IMR-90 (cell line): ENCODE results near the gene PCDHGB5. TPM values are rescaled to one million over a fixed set of nuclear protein-coding genes. Genes with fewer than 3 reads are reported as not detected.

Experiments
- ATAC-seq: fragments of 200-7000 bp; cut with Tn5 transposase; 2 replicates; pipeline ENCODE4 v1.9.1; 2020; ENCODE audit warnings: low read depth, mild to moderate bottlenecking, moderate library complexity
- BruUV-seq: library from RNA; stranded (reverse); fragments of 400-500 nt; replicated peaks from 2 replicates; lab custom pipeline; 2021; lab: Mats Ljungman, UMichigan
- CTCF ChIA-PET: fragments of 300-600 bp; formaldehyde crosslinking; extraction: SDS; loops from one replicate; lab custom pipeline; 2021; ENCODE audit warnings: antibody characterized with exemption; lab: Yijun Ruan, JAX
- POLR2A ChIA-PET: fragments of 300-600 bp; sonication (Branson Sonifier 250); formaldehyde crosslinking; loops from one replicate; lab custom pipeline; 2022; ENCODE audit warnings: antibody characterized with exemption; ENCODE audit not compliant: unreplicated experiment; lab: Charles Lee
- DNase-seq: peaks from one replicate; pipeline ENCODE4 v3.0.0; 2013
- H2AFZ ChIP-seq: replicated peaks from 2 replicates; pipeline ENCODE3; 2013; ENCODE audit warnings: low read length, mild to moderate bottlenecking; ENCODE audit not compliant: poor library complexity
- H2AK5ac ChIP-seq: 2 replicates; pipeline ENCODE4 v1.6.1; 2013; ENCODE audit warnings: low read depth, low read length, inconsistent platforms
- H2AK9ac ChIP-seq: replicated peaks from 2 replicates; pipeline ENCODE3; 2013; ENCODE audit warnings: mild to moderate bottlenecking, low read depth, low read length, moderate library complexity; ENCODE audit not compliant: poor library complexity
- H2BK120ac ChIP-seq: 2 replicates; pipeline ENCODE4 v1.6.1; 2013; ENCODE audit warnings: low read depth, low read length, inconsistent platforms
- H2BK15ac ChIP-seq: 3 replicates; pipeline ENCODE4 v1.6.1; 2013; ENCODE audit warnings: low read depth, low read length, inconsistent platforms
- H2BK20ac ChIP-seq: 2 replicates; pipeline ENCODE4 v1.6.1; 2013; ENCODE audit warnings: low read depth, mild to moderate bottlenecking, inconsistent platforms, low read length, moderate library complexity
- H2BK5ac ChIP-seq: 2 replicates; pipeline ENCODE4 v1.6.1; 2013; ENCODE audit warnings: mild to moderate bottlenecking, low read depth, low read length, inconsistent platforms; ENCODE audit not compliant: poor library complexity, severe bottlenecking
- H3K14ac ChIP-seq: replicated peaks from 2 replicates; pipeline ENCODE4 v1.6.1; 2013; ENCODE audit warnings: low read depth, low read length, inconsistent platforms
- H3K18ac ChIP-seq: 2 replicates; pipeline ENCODE4 v1.6.1; 2013; ENCODE audit warnings: low read depth, low read length, control low read depth
- H3K23ac ChIP-seq: 2 replicates; pipeline ENCODE4 v1.6.1; 2013; ENCODE audit warnings: low read depth, low read length, inconsistent platforms
- H3K27ac ChIP-seq: 2 replicates; pipeline ENCODE4 v1.5.1; 2013; ENCODE audit warnings: mild to moderate bottlenecking, control low read depth, low read length; ENCODE audit not compliant: insufficient read depth
- H3K27me3 ChIP-seq: 2 replicates; pipeline ENCODE4 v1.6.1; 2013; ENCODE audit warnings: low read length; ENCODE audit not compliant: control insufficient read depth, insufficient read depth
- H3K36me3 ChIP-seq: 2 replicates; pipeline ENCODE4 v1.6.1; 2013; ENCODE audit warnings: low read length, mixed read lengths; ENCODE audit not compliant: control insufficient read depth, insufficient read depth
- H3K4ac ChIP-seq: 2 replicates; pipeline ENCODE4 v1.6.1; 2013; ENCODE audit warnings: low read depth, low read length, inconsistent platforms
- H3K4me1 ChIP-seq: 2 replicates; pipeline ENCODE4 v1.6.1; 2013; ENCODE audit warnings: low read length, mixed read lengths; ENCODE audit not compliant: control insufficient read depth, insufficient read depth
- H3K4me2 ChIP-seq: 2 replicates; pipeline ENCODE4 v1.6.1; 2013; ENCODE audit warnings: low read depth, mild to moderate bottlenecking, control low read depth, low read length, moderate library complexity
- H3K4me3 ChIP-seq: 2 replicates; pipeline ENCODE4 v1.5.1; 2013; ENCODE audit warnings: low read depth, mild to moderate bottlenecking, control low read depth, low read length, moderate library complexity; ENCODE audit not compliant: insufficient read depth
- H3K56ac ChIP-seq: 2 replicates; pipeline ENCODE4 v1.6.1; 2013; ENCODE audit warnings: low read length, inconsistent platforms; ENCODE audit not compliant: insufficient read depth; ENCODE audit errors: extremely low read depth
- H3K79me1 ChIP-seq, 2 experiments: 2 replicates each; pipeline ENCODE4 v1.6.1; 2013; ENCODE audit warnings: low read length in 2 of 2, inconsistent platforms in 1 of 2, low read depth in 1 of 2
- H3K9ac ChIP-seq: 2 replicates; pipeline ENCODE4 v1.6.1; 2013; ENCODE audit warnings: low read depth, low read length, control low read depth
- H3K9me1 ChIP-seq: 2 replicates; pipeline ENCODE4 v1.6.1; 2013; ENCODE audit warnings: low read length, inconsistent platforms; ENCODE audit not compliant: insufficient read depth
- H3K9me3 ChIP-seq: 2 replicates; pipeline ENCODE4 v1.6.1; 2013; ENCODE audit warnings: low read length; ENCODE audit not compliant: control insufficient read depth, insufficient read depth
- H4K20me1 ChIP-seq: 2 replicates; pipeline ENCODE4 v1.6.1; 2013; ENCODE audit warnings: low read length, inconsistent platforms; ENCODE audit not compliant: insufficient read depth
- H4K5ac ChIP-seq: 2 replicates; pipeline ENCODE4 v1.6.1; 2013; ENCODE audit warnings: mild to moderate bottlenecking, low read depth, low read length, control low read depth
- H4K8ac ChIP-seq, 2 experiments: 2 replicates each; pipeline ENCODE4 v1.6.1; 2013; ENCODE audit warnings: low read depth in 2 of 2, low read length in 2 of 2, control low read depth in 1 of 2, inconsistent platforms in 1 of 2
- H4K91ac ChIP-seq: 2 replicates; pipeline ENCODE4 v1.6.1; 2013; ENCODE audit warnings: low read depth, low read length, inconsistent platforms; ENCODE audit not compliant: insufficient read depth
- BHLHE40 ChIP-seq: fragments of 150-350 bp; IDR thresholded peaks from 2 replicates; pipeline ENCODE4 v1.6.1; 2016; ENCODE audit warnings: mild to moderate bottlenecking, low read depth, low read length
- CEBPB ChIP-seq: IDR thresholded peaks from 2 replicates; pipeline ENCODE4 v1.6.1; 2012; ENCODE audit warnings: low read depth, low read length, improper control_type of control experiment
- CTCF ChIP-seq: conservative IDR thresholded peaks from 2 replicates; pipeline ENCODE4 v1.5.1; 2012; ENCODE audit warnings: mild to moderate bottlenecking, low read depth, low read length, improper control_type of control experiment
- MAFK ChIP-seq: IDR thresholded peaks from 2 replicates; pipeline ENCODE4 v1.6.1; 2012; ENCODE audit warnings: low read depth, low read length, improper control_type of control experiment
- RCOR1 ChIP-seq: IDR thresholded peaks from 2 replicates; pipeline ENCODE4 v1.6.1; 2012; ENCODE audit warnings: mild to moderate bottlenecking, low read length, improper control_type of control experiment; ENCODE audit not compliant: insufficient replicate concordance
- RFX5 ChIP-seq: IDR thresholded peaks from 2 replicates; pipeline ENCODE4 v1.8.0; 2012; ENCODE audit warnings: low read depth, mild to moderate bottlenecking, low read length, moderate library complexity
- SMC3 ChIP-seq: fragments of 150-350 bp; IDR thresholded peaks from 2 replicates; pipeline ENCODE4 v1.6.1; 2016; ENCODE audit warnings: low read depth, mild to moderate bottlenecking, antibody characterized with exemption, low read length, moderate library complexity
- WGBS, 2 experiments: methylation state at CpG; one replicate each; pipeline versions ENCODE4 v1.1.5 to v1.1.7; 2013; ENCODE audit warnings: missing lambda C conversion rate in 2 of 2; ENCODE audit not compliant: insufficient read length in 1 of 2; ENCODE audit errors: extremely low coverage in 2 of 2; 5-methylcytosine and 5-hydroxymethylcytosine counted together
- dilution Hi-C: fragments of 300-500 bp; cut with HindIII; formaldehyde crosslinking; loops from one replicate; pipeline ENCODE4 v1.14.3; 2018; ENCODE audit warnings: low sequenced_read_pairs; ENCODE audit not compliant: unreplicated experiment
- in situ Hi-C: fragments of 300-500 bp; cut with MboI; formaldehyde crosslinking; loops from 3 replicates; pipeline ENCODE4 v1.14.3; 2019; ENCODE audit warnings: low sequenced_read_pairs, inconsistent platforms, mixed read lengths
- intact Hi-C: fragments of 100-400 bp; cut with micrococcal nuclease; formaldehyde crosslinking; loops from 2 replicates; pipeline ENCODE4 v1.10.0; 2022
- polyA plus RNA-seq, 3 experiments: library from polyadenylated mRNA; depleted of rRNA; stranded (reverse); fragments of >200 nt; gene quantifications; 2 replicates each; pipeline ENCODE4 v1.2.3, GENCODE V29; 2012; ENCODE audit warnings: low replicate concordance in 1 of 3
- total RNA-seq: library from RNA; depleted of rRNA; stranded (reverse); fragments of >200 nt; gene quantifications from 2 replicates; pipeline ENCODE4 v1.2.3, GENCODE V29; 2012
- TF ChIP-seq, protein P1 (sequence below): fragments of 150-350 bp; IDR thresholded peaks from 2 replicates; pipeline ENCODE4 v1.6.1; 2016; ENCODE audit warnings: low read depth, mild to moderate bottlenecking, low read length, moderate library complexity, borderline replicate concordance

PCDHGB5 gene
- total and polyA plus RNA-seq, 2 of the 4 experiments (the other 2 are of a cell fraction) = 17.2 to 20.0 TPM

DNA sequence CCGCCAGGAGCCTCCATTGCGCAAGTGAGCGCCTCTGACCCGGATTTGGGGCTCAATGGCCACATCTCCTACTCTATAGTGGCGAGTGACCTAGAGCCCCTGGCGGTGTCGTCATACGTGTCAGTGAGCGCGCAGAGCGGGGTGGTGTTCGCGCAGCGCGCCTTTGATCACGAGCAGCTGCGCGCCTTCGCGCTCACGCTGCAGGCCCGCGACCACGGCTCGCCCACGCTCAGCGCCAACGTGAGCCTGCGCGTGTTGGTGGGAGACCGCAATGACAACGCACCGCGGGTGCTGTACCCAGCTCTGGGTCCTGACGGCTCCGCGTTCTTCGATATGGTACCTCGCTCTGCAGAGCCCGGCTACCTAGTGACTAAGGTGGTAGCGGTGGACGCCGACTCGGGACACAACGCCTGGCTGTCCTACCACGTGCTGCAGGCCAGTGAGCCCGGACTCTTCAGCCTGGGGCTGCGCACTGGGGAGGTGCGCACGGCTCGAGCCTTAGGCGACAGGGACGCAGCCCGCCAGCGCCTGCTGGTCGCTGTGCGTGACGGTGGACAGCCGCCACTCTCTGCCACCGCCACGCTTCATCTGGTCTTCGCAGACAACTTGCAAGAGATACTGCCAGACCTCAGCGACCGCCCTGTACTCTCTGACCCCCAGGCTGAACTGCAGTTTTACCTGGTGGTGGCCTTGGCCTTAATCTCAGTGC, 12.0 kb downstream of the PCDHGB5 start:
- DNase-seq (no peak), ATAC-seq (no peak)
- peaks cover 59% of the 10 kb centered on the region for H3K9me3 ChIP-seq
- no peak overlapping the region for H2BK20ac ChIP-seq
- no peak overlapping the region for H4K5ac ChIP-seq
- H2BK5ac ChIP-seq = no peak overlapping the region
- H2AK5ac ChIP-seq = no peak overlapping the region
- H4K91ac ChIP-seq = no peak overlapping the region
- no peaks in the 10 kb centered on the region for H3K4me1 ChIP-seq
- no peak overlapping the region for H4K8ac ChIP-seq
- H4K20me1 ChIP-seq = no peaks in the 10 kb centered on the region
- ChIA-PET POLR2A (no interaction called here), CTCF (no interaction called here)
- no peaks in the 10 kb centered on the region for H3K27me3 ChIP-seq
- WGBS, 2 experiments = 52% methylated on average over 36 of the region's 64 CpGs; no CpG with 5 or more reads in 1 of the 2 experiments
- no peak overlapping the region for H3K56ac ChIP-seq
- no peak overlapping the region for H3K4me3 ChIP-seq
- peaks cover 10 to 12% of the 10 kb centered on the region in 2 experiments; a peak in 3 of 4 replicates for H3K79me1 ChIP-seq
- in situ Hi-C loops = no loop called here
- H2AFZ ChIP-seq = no peak overlapping the region
- H2BK120ac ChIP-seq = no peak overlapping the region
- H3K36me3 ChIP-seq = peaks cover 17% of the 10 kb centered on the region; the same call in 1 of the 2 replicates
- H3K9me1 ChIP-seq = no peaks in the 10 kb centered on the region
- no TSS peak for BruUV-seq
- no peak overlapping the region for H3K18ac ChIP-seq
- intact Hi-C loops = loop anchor here (5.0 kb wide), 1 partner anchor 82 kb away; no protein-coding TSS in a partner anchor
- dilution Hi-C loops = no loop called here
- H3K27ac ChIP-seq = no peak overlapping the region
- H3K4ac ChIP-seq = no peak overlapping the region
- H3K23ac ChIP-seq = no peak overlapping the region
- H3K4me2 ChIP-seq = no peak overlapping the region
- no peak overlapping the region for H2BK15ac ChIP-seq
- no peak overlapping the region for H2AK9ac ChIP-seq
- no peak overlapping the region for H3K14ac ChIP-seq
- no peak overlapping the region for H3K9ac ChIP-seq
- TF ChIP-seq, protein P1, sequence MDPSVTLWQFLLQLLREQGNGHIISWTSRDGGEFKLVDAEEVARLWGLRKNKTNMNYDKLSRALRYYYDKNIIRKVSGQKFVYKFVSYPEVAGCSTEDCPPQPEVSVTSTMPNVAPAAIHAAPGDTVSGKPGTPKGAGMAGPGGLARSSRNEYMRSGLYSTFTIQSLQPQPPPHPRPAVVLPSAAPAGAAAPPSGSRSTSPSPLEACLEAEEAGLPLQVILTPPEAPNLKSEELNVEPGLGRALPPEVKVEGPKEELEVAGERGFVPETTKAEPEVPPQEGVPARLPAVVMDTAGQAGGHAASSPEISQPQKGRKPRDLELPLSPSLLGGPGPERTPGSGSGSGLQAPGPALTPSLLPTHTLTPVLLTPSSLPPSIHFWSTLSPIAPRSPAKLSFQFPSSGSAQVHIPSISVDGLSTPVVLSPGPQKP = no peak
- TF ChIP-seq RFX5 (no peak), BHLHE40 (no peak), SMC3 (no peak), CEBPB (peak; percentile 34; the same call in 1 of the 2 replicates), RCOR1 (no peak), MAFK (no peak), CTCF (no peak)
